ENCODE measurements around the gene TBC1D20. TPM values are rescaled to one million over a fixed set of nuclear protein-coding genes. Genes with fewer than 3 reads are reported as not detected.
A peak's percentile ranks its signal among the peaks of the same experiment; 100 is the strongest.

The TBC1D20 gene
- total RNA-seq, 1 donor from 2014 or later, result 14.1 TPM

GRCh38 chr20:420721-421574 lies 41.4 kb downstream of the TBC1D20 start:
- Histone ChIP-seq H3K4me3 (ENCODE audit: low read length in 3 of 3) (no peak overlapping the region), H3K4me1 (ENCODE audit: control insufficient read depth in 3 of 3, insufficient read depth in 3 of 3, low read length in 3 of 3) (peaks cover 3 to 16% (median 11%) of the 10 kb centered on the region in 3 donors), H3K27ac (ENCODE audit: low read depth, low read length) (no peak overlapping the region), H3K27me3 (ENCODE audit: control insufficient read depth in 3 of 3, insufficient read depth in 3 of 3, low read length in 3 of 3) (no peaks in the 10 kb centered on the region), H3K9ac (ENCODE audit: low read depth in 1 of 3, low read length in 3 of 3) (no peak overlapping the region), H3K9me3 (ENCODE audit: control insufficient read depth in 3 of 3, low read length in 3 of 3) (no peaks in the 10 kb centered on the region), H3K36me3 (ENCODE audit: control insufficient read depth in 3 of 3, insufficient read depth in 3 of 3, low read length in 3 of 3) (peaks cover 35 to 46% (median 42%) of the 10 kb centered on the region in 3 donors)

DNA sequence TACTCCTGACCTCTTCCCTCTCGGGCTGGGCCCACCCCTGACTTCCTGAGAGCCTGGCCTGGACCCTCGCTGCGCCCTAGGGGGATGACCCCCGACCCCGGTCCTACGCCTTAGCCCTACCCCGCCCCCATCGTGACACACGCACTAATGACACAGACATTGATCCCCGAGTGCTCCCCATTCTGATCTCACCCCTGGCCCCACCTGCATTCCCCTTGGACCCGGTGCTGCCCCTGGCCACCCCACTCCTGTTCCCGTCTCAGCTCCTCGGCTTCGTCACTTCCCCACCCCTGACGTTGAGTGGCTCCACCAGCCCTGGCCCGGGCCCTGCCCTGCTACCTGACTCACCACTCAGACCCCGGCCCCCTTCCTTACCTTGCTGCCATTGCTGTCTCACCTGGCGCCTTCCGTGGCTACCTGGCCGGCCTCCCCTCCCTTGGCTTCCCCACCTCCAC lies 42.1 kb downstream of the TBC1D20 start:
- Histone ChIP-seq H3K9ac (ENCODE audit: low read depth in 1 of 3, low read length in 3 of 3) (no peak overlapping the region), H3K4me1 (ENCODE audit: control insufficient read depth in 3 of 3, insufficient read depth in 3 of 3, low read length in 3 of 3) (peaks cover 3 to 21% (median 11%) of the 10 kb centered on the region in 3 donors), H3K27ac (ENCODE audit: low read depth, low read length) (no peak overlapping the region), H3K9me3 (ENCODE audit: control insufficient read depth in 3 of 3, low read length in 3 of 3) (no peaks in the 10 kb centered on the region), H3K36me3 (ENCODE audit: control insufficient read depth in 3 of 3, insufficient read depth in 3 of 3, low read length in 3 of 3) (peaks cover 35 to 46% (median 45%) of the 10 kb centered on the region in 3 donors), H3K27me3 (ENCODE audit: control insufficient read depth in 3 of 3, insufficient read depth in 3 of 3, low read length in 3 of 3) (no peaks in the 10 kb centered on the region), H3K4me3 (ENCODE audit: low read length in 3 of 3) (no peak overlapping the region)

DNA sequence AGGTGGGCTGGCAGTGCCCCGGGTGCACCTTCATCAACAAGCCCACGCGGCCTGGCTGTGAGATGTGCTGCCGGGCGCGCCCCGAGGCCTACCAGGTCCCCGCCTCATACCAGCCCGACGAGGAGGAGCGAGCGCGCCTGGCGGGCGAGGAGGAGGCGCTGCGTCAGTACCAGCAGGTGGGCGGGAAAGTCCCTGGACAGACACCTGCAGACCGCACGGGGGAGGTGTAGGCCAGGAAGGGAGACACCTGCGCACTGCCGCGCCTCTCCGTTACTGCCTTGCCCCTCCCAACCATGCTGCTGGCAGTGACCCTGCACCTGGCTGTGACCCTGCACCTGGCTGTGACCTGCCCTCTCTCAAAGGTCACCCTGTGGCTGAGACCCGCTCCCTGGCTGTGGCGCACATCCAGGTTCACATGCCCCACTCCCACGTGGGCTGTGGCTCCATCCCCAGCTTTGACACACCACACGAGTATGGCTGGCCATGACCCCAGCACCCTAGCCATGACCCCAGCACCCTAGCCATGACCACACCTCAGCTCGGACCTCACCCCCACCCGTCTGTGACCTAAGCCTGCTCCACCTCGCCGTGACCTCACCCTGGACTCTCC lies 42.7 kb downstream of the TBC1D20 start:
- no peaks in the 10 kb centered on the region for H3K27me3 ChIP-seq (ENCODE audit: control insufficient read depth in 3 of 3, insufficient read depth in 3 of 3, low read length in 3 of 3)
- H3K9ac ChIP-seq (ENCODE audit: low read depth in 1 of 3, low read length in 3 of 3), result no peak overlapping the region
- no peaks in the 10 kb centered on the region for H3K9me3 ChIP-seq (ENCODE audit: control insufficient read depth in 3 of 3, low read length in 3 of 3)
- no peak overlapping the region for H3K27ac ChIP-seq (ENCODE audit: low read depth, low read length)
- H3K4me3 ChIP-seq (ENCODE audit: low read length in 3 of 3), result no peak overlapping the region
- H3K4me1 ChIP-seq (ENCODE audit: control insufficient read depth in 3 of 3, insufficient read depth in 3 of 3, low read length in 3 of 3), result peaks cover 3 to 21% (median 11%) of the 10 kb centered on the region in 3 donors
- peaks cover 35 to 46% (median 45%) of the 10 kb centered on the region in 3 donors for H3K36me3 ChIP-seq (ENCODE audit: control insufficient read depth in 3 of 3, insufficient read depth in 3 of 3, low read length in 3 of 3)

- Histone ChIP-seq H3K27ac (ENCODE audit: low read depth, low read length) (no peak overlapping the region), H3K4me3 (ENCODE audit: low read length in 3 of 3) (no peak overlapping the region), H3K4me1 (ENCODE audit: control insufficient read depth in 3 of 3, insufficient read depth in 3 of 3, low read length in 3 of 3) (peaks cover 3 to 21% (median 11%) of the 10 kb centered on the region in 3 donors), H3K9me3 (ENCODE audit: control insufficient read depth in 3 of 3, low read length in 3 of 3) (no peaks in the 10 kb centered on the region), H3K9ac (ENCODE audit: low read depth in 1 of 3, low read length in 3 of 3) (no peak overlapping the region), H3K36me3 (ENCODE audit: control insufficient read depth in 3 of 3, insufficient read depth in 3 of 3, low read length in 3 of 3) (peaks cover 32 to 40% (median 39%) of the 10 kb centered on the region in 3 donors), H3K27me3 (ENCODE audit: control insufficient read depth in 3 of 3, insufficient read depth in 3 of 3, low read length in 3 of 3) (no peaks in the 10 kb centered on the region)
Observed at GRCh38 chr20:418858-419365, 43.4 kb downstream of the TBC1D20 start.

DNA sequence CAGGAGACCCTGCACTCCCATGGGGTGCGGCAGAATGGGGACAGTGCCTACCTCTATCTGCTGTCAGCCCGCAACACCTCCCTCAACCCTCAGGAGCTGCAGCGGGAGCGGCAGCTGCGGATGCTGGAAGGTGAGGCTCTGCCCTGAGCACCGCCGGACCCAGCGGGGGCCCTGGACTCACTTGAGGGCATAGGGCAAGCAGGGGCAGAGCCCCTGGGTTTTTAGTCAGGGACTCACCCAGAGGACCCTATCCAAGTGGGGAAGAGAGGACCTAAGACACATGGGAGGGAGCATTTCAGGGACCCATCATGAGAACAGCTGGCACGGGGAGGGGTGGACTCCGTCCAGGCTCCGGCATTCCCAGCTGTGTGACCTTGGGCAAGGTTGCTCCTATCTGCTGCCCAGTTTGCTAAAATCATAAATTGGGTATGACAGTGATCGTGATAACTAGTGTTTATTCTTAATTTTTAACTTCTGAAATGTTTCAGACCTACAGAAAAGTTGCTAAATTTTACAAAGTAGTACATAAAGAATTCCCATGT lies 44.5 kb downstream of the TBC1D20 start:
- H3K4me1 ChIP-seq (ENCODE audit: control insufficient read depth in 3 of 3, insufficient read depth in 3 of 3, low read length in 3 of 3), result peaks cover 3 to 21% (median 11%) of the 10 kb centered on the region in 3 donors
- H3K27me3 ChIP-seq (ENCODE audit: control insufficient read depth in 3 of 3, insufficient read depth in 3 of 3, low read length in 3 of 3), result no peaks in the 10 kb centered on the region
- H3K4me3 ChIP-seq (ENCODE audit: low read length in 3 of 3), result no peak overlapping the region
- H3K27ac ChIP-seq (ENCODE audit: low read depth, low read length), result no peak overlapping the region
- peak overlapping the region in 1 of 3 donors; percentile 33 for H3K9ac ChIP-seq (ENCODE audit: low read depth in 1 of 3, low read length in 3 of 3)
- H3K9me3 ChIP-seq (ENCODE audit: control insufficient read depth in 3 of 3, low read length in 3 of 3), result no peaks in the 10 kb centered on the region
- peaks cover 31 to 36% (median 32%) of the 10 kb centered on the region in 3 donors for H3K36me3 ChIP-seq (ENCODE audit: control insufficient read depth in 3 of 3, insufficient read depth in 3 of 3, low read length in 3 of 3)

GRCh38 chr20:416950-417800 lies 45.2 kb downstream of the TBC1D20 start:
- H3K4me3 ChIP-seq (ENCODE audit: low read length in 3 of 3), result no peak overlapping the region
- H3K27ac ChIP-seq (ENCODE audit: low read depth, low read length), result no peak overlapping the region
- H3K9me3 ChIP-seq (ENCODE audit: control insufficient read depth in 3 of 3, low read length in 3 of 3), result no peaks in the 10 kb centered on the region
- H3K36me3 ChIP-seq (ENCODE audit: control insufficient read depth in 3 of 3, insufficient read depth in 3 of 3, low read length in 3 of 3), result peaks cover 26 to 32% (median 31%) of the 10 kb centered on the region in 3 donors
- peak overlapping the region in 1 of 3 donors; percentile 33 for H3K9ac ChIP-seq (ENCODE audit: low read depth in 1 of 3, low read length in 3 of 3)
- H3K27me3 ChIP-seq (ENCODE audit: control insufficient read depth in 3 of 3, insufficient read depth in 3 of 3, low read length in 3 of 3), result no peaks in the 10 kb centered on the region
- peaks cover 3 to 21% (median 11%) of the 10 kb centered on the region in 3 donors for H3K4me1 ChIP-seq (ENCODE audit: control insufficient read depth in 3 of 3, insufficient read depth in 3 of 3, low read length in 3 of 3)

GRCh38 chr20:415820-416322 lies 46.5 kb downstream of the TBC1D20 start:
- peak overlapping the region; percentile 29 for H3K27ac ChIP-seq (ENCODE audit: low read depth, low read length)
- no peak overlapping the region for H3K9ac ChIP-seq (ENCODE audit: low read depth in 1 of 3, low read length in 3 of 3)
- H3K9me3 ChIP-seq (ENCODE audit: control insufficient read depth in 3 of 3, low read length in 3 of 3), result no peaks in the 10 kb centered on the region
- H3K36me3 ChIP-seq (ENCODE audit: control insufficient read depth in 3 of 3, insufficient read depth in 3 of 3, low read length in 3 of 3), result peaks cover 17 to 26% (median 19%) of the 10 kb centered on the region in 3 donors
- H3K27me3 ChIP-seq (ENCODE audit: control insufficient read depth in 3 of 3, insufficient read depth in 3 of 3, low read length in 3 of 3), result no peaks in the 10 kb centered on the region
- peaks cover 3 to 21% (median 11%) of the 10 kb centered on the region in 3 donors for H3K4me1 ChIP-seq (ENCODE audit: control insufficient read depth in 3 of 3, insufficient read depth in 3 of 3, low read length in 3 of 3)
- no peak overlapping the region for H3K4me3 ChIP-seq (ENCODE audit: low read length in 3 of 3)

GRCh38 chr20:414161-414560 lies 48.2 kb downstream of the TBC1D20 start:
- Histone ChIP-seq H3K9ac (ENCODE audit: low read depth in 1 of 3, low read length in 3 of 3) (no peak overlapping the region), H3K27ac (ENCODE audit: low read depth, low read length) (no peak overlapping the region), H3K36me3 (ENCODE audit: control insufficient read depth in 3 of 3, insufficient read depth in 3 of 3, low read length in 3 of 3) (peaks cover 10 to 20% (median 14%) of the 10 kb centered on the region in 3 donors), H3K27me3 (ENCODE audit: control insufficient read depth in 3 of 3, insufficient read depth in 3 of 3, low read length in 3 of 3) (no peaks in the 10 kb centered on the region), H3K4me3 (ENCODE audit: low read length in 3 of 3) (no peak overlapping the region), H3K9me3 (ENCODE audit: control insufficient read depth in 3 of 3, low read length in 3 of 3) (no peaks in the 10 kb centered on the region), H3K4me1 (ENCODE audit: control insufficient read depth in 3 of 3, insufficient read depth in 3 of 3, low read length in 3 of 3) (peaks cover 18 to 36% (median 23%) of the 10 kb centered on the region in 3 donors)

GRCh38 chr20:412081-412480 lies 50.3 kb downstream of the TBC1D20 start:
- Histone ChIP-seq H3K27me3 (ENCODE audit: control insufficient read depth in 3 of 3, insufficient read depth in 3 of 3, low read length in 3 of 3) (no peaks in the 10 kb centered on the region), H3K4me3 (ENCODE audit: low read length in 3 of 3) (no peak overlapping the region), H3K4me1 (ENCODE audit: control insufficient read depth in 3 of 3, insufficient read depth in 3 of 3, low read length in 3 of 3) (peaks cover 23 to 42% (median 27%) of the 10 kb centered on the region in 3 donors), H3K9me3 (ENCODE audit: control insufficient read depth in 3 of 3, low read length in 3 of 3) (no peaks in the 10 kb centered on the region), H3K36me3 (ENCODE audit: control insufficient read depth in 3 of 3, insufficient read depth in 3 of 3, low read length in 3 of 3) (peaks cover 5 to 14% (median 11%) of the 10 kb centered on the region in 3 donors), H3K27ac (ENCODE audit: low read depth, low read length) (no peak overlapping the region), H3K9ac (ENCODE audit: low read depth in 1 of 3, low read length in 3 of 3) (no peak overlapping the region)
